Femur (tissue), 1 donor: ENCODE results near the gene CNPY2.
A peak's percentile ranks its signal among the peaks of the same experiment; 100 is the strongest.
"Not testable (repeated sequence)": the region's sequence is repeated elsewhere in the genome, so short reads cannot be mapped to it uniquely, and the experiment has no call there.

Experiments
- DNase-seq: peaks from one replicate; pipeline ENCODE4 v3.0.0-alpha.2; 2017

CNPY2 gene

GRCh38 chr12:56297400-56297799 lies 18.4 kb downstream of the CNPY2 start:
- DNase-seq, result no peak

- DNase-seq, result no peak
Measured at GRCh38 chr12:56296295-56296694, 19.5 kb downstream of the CNPY2 start.

GRCh38 chr12:56293795-56294194 lies 22.0 kb downstream of the CNPY2 start:
- DNase-seq, result no peak

GRCh38 chr12:56288705-56289387 lies 26.9 kb downstream of the CNPY2 start:
- DNase-seq, result no peak

- DNase-seq, result no peak
Measured at GRCh38 chr12:56286044-56286830, 29.6 kb downstream of the CNPY2 start.

- not testable (repeated sequence) for DNase-seq
Measured at GRCh38 chr12:56284263-56284662, 31.5 kb downstream of the CNPY2 start.

GRCh38 chr12:56282579-56282978 lies 33.2 kb downstream of the CNPY2 start:
- DNase-seq, result no peak

GRCh38 chr12:56282030-56282429 lies 33.8 kb downstream of the CNPY2 start:
- DNase-seq, result no peak

- DNase-seq, result no peak
Measured at GRCh38 chr12:56280849-56281248, 34.9 kb downstream of the CNPY2 start.

GRCh38 chr12:56278905-56279304 lies 36.9 kb downstream of the CNPY2 start:
- DNase-seq, result no peak

GRCh38 chr12:56274299-56274698 lies 41.5 kb downstream of the CNPY2 start:
- DNase-seq, result no peak

- DNase-seq, result not testable (repeated sequence)
Measured at GRCh38 chr12:56272468-56272867, 43.3 kb downstream of the CNPY2 start.

GRCh38 chr12:56271031-56271430 lies 44.8 kb downstream of the CNPY2 start:
- DNase-seq, result no peak

GRCh38 chr12:56267443-56268071 lies 48.2 kb downstream of the CNPY2 start:
- no peak for DNase-seq

GRCh38 chr12:56266693-56267442 lies 48.9 kb downstream of the CNPY2 start, which contains the start of gene COQ10A:
Gene COQ10A (plus strand): TSS chr12:56266942. CDS start chr12:56267119, 177 bp downstream.
- peak; percentile 93 for DNase-seq

GRCh38 chr12:56266068-56266692 lies 49.6 kb downstream of the CNPY2 start:
- DNase-seq, result not testable (repeated sequence)

- not testable (repeated sequence) for DNase-seq
Measured at GRCh38 chr12:56262955-56263354, 52.8 kb downstream of the CNPY2 start.

GRCh38 chr12:56261503-56262232 lies 54.1 kb downstream of the CNPY2 start:
- DNase-seq, result no peak

- DNase-seq, result no peak
Measured at GRCh38 chr12:56260921-56261320, 54.9 kb downstream of the CNPY2 start.

- no peak for DNase-seq
Measured at GRCh38 chr12:56260380-56260779, 55.4 kb downstream of the CNPY2 start.
